Natural killer cell (primary cell): ENCODE measurements around the gene C3orf20. TPM values are rescaled to one million over a fixed set of nuclear protein-coding genes. Genes with fewer than 3 reads are reported as not detected.

Experiments
- ATAC-seq, 3 donors: fragments of 150-1000 bp in 2 of 3; fragments of 200-7000 bp in 1 of 3; cut with Tn5 transposase; 1 replicate in 1 of 3; 2 replicates in 2 of 3; pipeline ENCODE4 v1.10.0; 2021; ENCODE audit warnings: mild to moderate bottlenecking in 2 of 3, moderate library complexity in 2 of 3
- DNase-seq, 2 donors: peaks; one replicate each; pipeline versions ENCODE4 v3.0.0 to v3.0.0-alpha.2; 2013 to 2021; ENCODE audit warnings: mixed read lengths in 1 of 2
- H3K27ac ChIP-seq: one replicate; pipeline ENCODE4 v1.5.1; 2013; ENCODE audit warnings: mild to moderate bottlenecking, low read length
- H3K27me3 ChIP-seq: one replicate; pipeline ENCODE4 v1.6.1; 2013; ENCODE audit warnings: low read length; ENCODE audit not compliant: control insufficient read depth, insufficient read depth
- H3K36me3 ChIP-seq: one replicate; pipeline ENCODE4 v1.6.1; 2013; ENCODE audit warnings: low read length; ENCODE audit not compliant: control insufficient read depth, insufficient read depth
- H3K4me1 ChIP-seq: one replicate; pipeline ENCODE4 v1.6.1; 2013; ENCODE audit warnings: low read length; ENCODE audit not compliant: control insufficient read depth, insufficient read depth
- H3K4me3 ChIP-seq: one replicate; pipeline ENCODE4 v1.5.1; 2013; ENCODE audit warnings: low read length
- H3K9me3 ChIP-seq: one replicate; pipeline ENCODE4 v1.6.1; 2013; ENCODE audit warnings: low read length; ENCODE audit not compliant: control insufficient read depth, insufficient read depth
- H3K27ac Mint-ChIP-seq, 2 donors: one replicate each; pipeline ENCODE4 v1.8.0; 2022; ENCODE audit warnings: mild to moderate bottlenecking in 2 of 2, mixed read lengths in 2 of 2, moderate library complexity in 1 of 2
- H3K27me3 Mint-ChIP-seq, 2 donors: one replicate each; pipeline ENCODE4 v1.8.0; 2022; ENCODE audit warnings: low read depth in 2 of 2, mixed read lengths in 2 of 2
- H3K36me3 Mint-ChIP-seq: one replicate; pipeline ENCODE4 v1.8.0; 2022; ENCODE audit warnings: mixed read lengths
- H3K4me1 Mint-ChIP-seq, 2 donors: one replicate each; pipeline ENCODE4 v1.8.0; 2022; ENCODE audit warnings: mixed read lengths in 2 of 2
- H3K4me3 Mint-ChIP-seq: one replicate; pipeline ENCODE4 v1.8.0; 2022; ENCODE audit warnings: mild to moderate bottlenecking, moderate library complexity, mixed read lengths
- H3K9me3 Mint-ChIP-seq, 2 donors: one replicate each; pipeline ENCODE4 v1.8.0; 2022; ENCODE audit warnings: mixed read lengths in 2 of 2
- WGBS: methylation state at CpG from one replicate; pipeline ENCODE4 v1.1.7; 2013; ENCODE audit warnings: missing lambda C conversion rate; ENCODE audit not compliant: insufficient coverage; 5-methylcytosine and 5-hydroxymethylcytosine counted together
- intact Hi-C: fragments of 100-400 bp; cut with micrococcal nuclease; formaldehyde crosslinking; loops from one replicate; pipeline ENCODE4 v1.14.2; 2022
- total RNA-seq, 4 donors: library from RNA; stranded (reverse); fragments of 120-200 nt in 1 of 4; gene quantifications; one replicate each; pipeline versions ENCODE4 v1.2.3 to v1.2.4, GENCODE V29; 2013 to 2022
- TF ChIP-seq, protein P1 (sequence below): fragments of 200-600 bp; IDR thresholded peaks from one replicate; pipeline ENCODE4 v1.8.0; 2022; ENCODE audit warnings: antibody characterized with exemption

The C3orf20 gene
- total RNA-seq, 3 donors from 2014 or later (not counting 1 experiment from before 2014, with no cell fraction given), result 0.14 TPM; not detected in 2

DNA sequence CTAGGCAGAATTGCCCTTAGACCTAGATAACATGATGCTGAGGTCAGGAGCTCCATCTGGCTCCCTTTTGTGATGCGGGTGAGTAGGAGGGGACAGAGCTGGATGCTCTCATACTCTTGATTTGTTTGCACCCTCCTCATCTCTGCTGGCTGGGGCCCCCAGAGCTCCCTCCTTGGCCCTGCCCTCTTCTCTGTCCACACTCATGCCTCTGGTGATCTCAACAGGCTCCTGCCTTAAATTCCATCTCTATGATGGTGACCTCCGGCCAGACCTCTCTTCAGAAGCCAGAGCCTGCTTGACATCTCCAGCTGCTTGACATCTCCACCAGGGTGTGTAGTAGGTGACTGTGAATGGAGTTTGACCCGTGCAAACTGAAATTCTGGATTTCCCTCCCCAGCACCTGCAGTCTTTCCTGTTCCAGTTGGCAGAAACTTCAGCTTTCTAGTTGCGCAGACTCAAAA, 139.5 kb downstream of the C3orf20 start:
- ATAC-seq (no peak), DNase-seq (no peak)
- no peak overlapping the region for H3K27ac ChIP-seq
- H3K9me3 ChIP-seq, result no peaks in the 10 kb centered on the region
- H3K4me3 ChIP-seq, result no peak overlapping the region
- no peaks in the 10 kb centered on the region for H3K4me1 ChIP-seq
- peaks cover 44 to 64% of the 10 kb centered on the region in 2 donors for H3K27me3 Mint-ChIP-seq
- no peaks in the 10 kb centered on the region for H3K9me3 Mint-ChIP-seq
- H3K27ac Mint-ChIP-seq, result no peak overlapping the region
- TF ChIP-seq, protein P1, sequence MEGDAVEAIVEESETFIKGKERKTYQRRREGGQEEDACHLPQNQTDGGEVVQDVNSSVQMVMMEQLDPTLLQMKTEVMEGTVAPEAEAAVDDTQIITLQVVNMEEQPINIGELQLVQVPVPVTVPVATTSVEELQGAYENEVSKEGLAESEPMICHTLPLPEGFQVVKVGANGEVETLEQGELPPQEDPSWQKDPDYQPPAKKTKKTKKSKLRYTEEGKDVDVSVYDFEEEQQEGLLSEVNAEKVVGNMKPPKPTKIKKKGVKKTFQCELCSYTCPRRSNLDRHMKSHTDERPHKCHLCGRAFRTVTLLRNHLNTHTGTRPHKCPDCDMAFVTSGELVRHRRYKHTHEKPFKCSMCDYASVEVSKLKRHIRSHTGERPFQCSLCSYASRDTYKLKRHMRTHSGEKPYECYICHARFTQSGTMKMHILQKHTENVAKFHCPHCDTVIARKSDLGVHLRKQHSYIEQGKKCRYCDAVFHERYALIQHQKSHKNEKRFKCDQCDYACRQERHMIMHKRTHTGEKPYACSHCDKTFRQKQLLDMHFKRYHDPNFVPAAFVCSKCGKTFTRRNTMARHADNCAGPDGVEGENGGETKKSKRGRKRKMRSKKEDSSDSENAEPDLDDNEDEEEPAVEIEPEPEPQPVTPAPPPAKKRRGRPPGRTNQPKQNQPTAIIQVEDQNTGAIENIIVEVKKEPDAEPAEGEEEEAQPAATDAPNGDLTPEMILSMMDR, result no peak
- no peak overlapping the region for H3K4me3 Mint-ChIP-seq
- H3K4me1 Mint-ChIP-seq, result peaks cover 0 to 4% of the 10 kb centered on the region in 2 donors
- H3K27me3 ChIP-seq, result peaks cover 14% of the 10 kb centered on the region
- 80% methylated on average over 4 of the region's 4 CpGs for WGBS
- intact Hi-C loops, result no loop called here
- H3K36me3 Mint-ChIP-seq, result no peaks in the 10 kb centered on the region
- H3K36me3 ChIP-seq, result no peaks in the 10 kb centered on the region

DNA sequence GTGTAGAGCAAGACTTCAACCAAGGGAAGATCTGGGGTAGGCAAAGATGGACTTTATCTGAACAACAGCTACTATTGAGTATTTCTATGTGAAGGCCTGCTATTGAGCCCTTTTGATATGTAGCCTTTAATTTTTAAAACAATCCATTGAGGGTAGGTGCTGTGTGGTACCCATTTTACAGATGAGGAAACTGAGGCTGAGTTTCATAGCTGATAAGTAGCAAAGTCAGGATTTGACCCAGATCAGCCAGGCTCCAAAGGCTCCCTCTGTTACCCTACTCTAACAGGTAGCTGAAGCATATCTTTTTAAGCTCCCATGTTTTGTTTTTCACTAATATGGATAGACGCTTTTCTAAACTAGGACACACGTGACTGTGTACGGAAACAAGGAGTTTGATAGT, 141.4 kb downstream of the C3orf20 start:
- H3K27me3 Mint-ChIP-seq, result peaks cover 32 to 53% of the 10 kb centered on the region in 2 donors
- Histone ChIP-seq H3K4me3 (no peak overlapping the region), H3K4me1 (no peaks in the 10 kb centered on the region), H3K36me3 (no peaks in the 10 kb centered on the region), H3K27me3 (peaks cover 12% of the 10 kb centered on the region), H3K27ac (no peak overlapping the region), H3K9me3 (no peaks in the 10 kb centered on the region)
- no peaks in the 10 kb centered on the region for H3K9me3 Mint-ChIP-seq
- H3K4me1 Mint-ChIP-seq, result no peaks in the 10 kb centered on the region
- ATAC-seq, result no peak
- H3K36me3 Mint-ChIP-seq, result no peaks in the 10 kb centered on the region
- DNase-seq, result no peak
- TF ChIP-seq, protein P1, result no peak
- no peak overlapping the region for H3K4me3 Mint-ChIP-seq
- no peak overlapping the region for H3K27ac Mint-ChIP-seq
- WGBS, result 87% methylated on average over 3 of the region's 3 CpGs
- intact Hi-C loops, result no loop called here

DNA sequence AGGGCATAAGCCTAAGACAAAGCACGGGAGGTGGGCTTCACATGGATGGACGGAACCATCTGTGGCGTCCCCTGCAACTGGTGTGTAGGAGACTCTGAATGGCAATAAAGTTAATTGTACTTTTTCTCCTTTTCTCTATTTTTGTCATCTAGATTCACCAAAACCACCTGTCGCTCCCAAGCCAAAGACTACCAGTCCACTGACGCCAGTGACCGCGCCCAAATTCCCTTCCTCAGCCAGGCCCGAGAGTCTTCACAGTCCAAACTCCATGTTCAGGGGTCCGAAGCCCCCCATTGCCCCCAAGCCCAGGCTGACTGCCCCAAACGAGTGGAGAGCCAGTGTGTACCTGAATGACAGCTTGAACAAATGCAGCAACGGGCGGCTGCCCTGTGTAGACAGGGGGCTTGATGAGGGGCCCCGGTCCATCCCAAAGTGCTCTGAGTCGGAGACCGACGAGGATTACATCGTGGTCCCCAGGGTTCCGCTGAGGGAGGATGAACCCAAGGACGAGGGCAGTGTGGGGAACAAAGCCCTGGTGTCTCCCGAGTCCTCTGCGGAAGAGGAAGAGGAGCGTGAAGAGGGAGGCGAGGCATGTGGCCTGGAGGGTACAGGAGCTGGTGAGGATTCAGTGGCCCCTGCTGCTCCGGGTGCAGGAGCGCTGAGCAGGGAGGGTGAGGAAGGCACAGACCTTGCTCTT, 144.0 kb downstream of the C3orf20 start, which contains the start of gene FGD5:
TSS of gene FGD5 (plus strand) at position 159 of the 697 bp plus-strand sequence. CDS start at position 269, 110 bp downstream.
- Histone ChIP-seq H3K36me3 (no peaks in the 10 kb centered on the region), H3K9me3 (no peaks in the 10 kb centered on the region), H3K4me1 (no peaks in the 10 kb centered on the region), H3K27me3 (no peaks in the 10 kb centered on the region), H3K27ac (no peak within 1 kb of the TSS), H3K4me3 (no peak within 1 kb of the TSS)
- Mint-ChIP-seq H3K27me3 (peaks cover 10 to 34% of the 10 kb centered on the region in 2 donors), H3K4me1 (no peaks in the 10 kb centered on the region), H3K4me3 (no peak within 1 kb of the TSS), H3K36me3 (no peaks in the 10 kb centered on the region), H3K27ac (no peak within 1 kb of the TSS), H3K9me3 (no peaks in the 10 kb centered on the region)
- TF ChIP-seq, protein P1, result no peak
- DNase-seq, result no peak
- no peak for ATAC-seq
- intact Hi-C loops, result no loop called here
- 87% methylated on average over 22 of the region's 25 CpGs for WGBS
